Nucleus accumbens (tissue), 56 donors: Measurements from ENCODE around the gene DDX50.
"Not testable (repeated sequence)": the region's sequence is repeated elsewhere in the genome, so short reads cannot be mapped to it uniquely, and the experiment has no call there.

Experiments used
- DNase-seq, 56 donors: peaks; one replicate each; lab custom pipeline; 2025; lab: John Stamatoyannopoulos, UW

The DDX50 gene

GRCh38 chr10:68979738-68980137 lies 78.6 kb downstream of the DDX50 start:
- not testable (repeated sequence) for DNase-seq

GRCh38 chr10:68981074-68981473 lies 80.0 kb downstream of the DDX50 start:
- no peak for DNase-seq

GRCh38 chr10:68982389-68982788 lies 81.3 kb downstream of the DDX50 start:
- DNase-seq: no peak

GRCh38 chr10:68987611-68988010 lies 86.5 kb downstream of the DDX50 start:
- no peak for DNase-seq

GRCh38 chr10:68988530-68989316 lies 87.6 kb downstream of the DDX50 start, which contains the start of gene KIFBP:
TSS of gene KIFBP (plus strand) at chr10:68988803. CDS start at chr10:68988833, 30 bp downstream.
- DNase-seq: peak; percentile 52 to 98 (median 94)

GRCh38 chr10:68989317-68989990 lies 88.3 kb downstream of the DDX50 start:
- peak in 4 of 56 donors; percentile 14 to 32 (median 22) for DNase-seq

GRCh38 chr10:68992636-68993440 lies 91.7 kb downstream of the DDX50 start:
- no peak for DNase-seq
